ENCODE results near the gene TENM4.

GRCh38 chr11:79235696-79236095 is 205.1 kb downstream of the TENM4 start:
- no peak for TF ChIP-seq TAF1 (IDR thresholded peaks at IDR 0.05; ENCODE audit: borderline replicate concordance, insufficient read depth, low read length)
- TF ChIP-seq, protein P1, sequence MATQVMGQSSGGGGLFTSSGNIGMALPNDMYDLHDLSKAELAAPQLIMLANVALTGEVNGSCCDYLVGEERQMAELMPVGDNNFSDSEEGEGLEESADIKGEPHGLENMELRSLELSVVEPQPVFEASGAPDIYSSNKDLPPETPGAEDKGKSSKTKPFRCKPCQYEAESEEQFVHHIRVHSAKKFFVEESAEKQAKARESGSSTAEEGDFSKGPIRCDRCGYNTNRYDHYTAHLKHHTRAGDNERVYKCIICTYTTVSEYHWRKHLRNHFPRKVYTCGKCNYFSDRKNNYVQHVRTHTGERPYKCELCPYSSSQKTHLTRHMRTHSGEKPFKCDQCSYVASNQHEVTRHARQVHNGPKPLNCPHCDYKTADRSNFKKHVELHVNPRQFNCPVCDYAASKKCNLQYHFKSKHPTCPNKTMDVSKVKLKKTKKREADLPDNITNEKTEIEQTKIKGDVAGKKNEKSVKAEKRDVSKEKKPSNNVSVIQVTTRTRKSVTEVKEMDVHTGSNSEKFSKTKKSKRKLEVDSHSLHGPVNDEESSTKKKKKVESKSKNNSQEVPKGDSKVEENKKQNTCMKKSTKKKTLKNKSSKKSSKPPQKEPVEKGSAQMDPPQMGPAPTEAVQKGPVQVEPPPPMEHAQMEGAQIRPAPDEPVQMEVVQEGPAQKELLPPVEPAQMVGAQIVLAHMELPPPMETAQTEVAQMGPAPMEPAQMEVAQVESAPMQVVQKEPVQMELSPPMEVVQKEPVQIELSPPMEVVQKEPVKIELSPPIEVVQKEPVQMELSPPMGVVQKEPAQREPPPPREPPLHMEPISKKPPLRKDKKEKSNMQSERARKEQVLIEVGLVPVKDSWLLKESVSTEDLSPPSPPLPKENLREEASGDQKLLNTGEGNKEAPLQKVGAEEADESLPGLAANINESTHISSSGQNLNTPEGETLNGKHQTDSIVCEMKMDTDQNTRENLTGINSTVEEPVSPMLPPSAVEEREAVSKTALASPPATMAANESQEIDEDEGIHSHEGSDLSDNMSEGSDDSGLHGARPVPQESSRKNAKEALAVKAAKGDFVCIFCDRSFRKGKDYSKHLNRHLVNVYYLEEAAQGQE (IDR thresholded peaks at IDR 0.05; ENCODE audit: insufficient read depth in 1 of 2, low read depth in 2 of 2, low read length in 2 of 2), result no peak
